Muscle of back (tissue), 11 donors: Measurements from ENCODE around the gene IL4R. TPM values are rescaled to one million over a fixed set of nuclear protein-coding genes. Genes with fewer than 3 reads are reported as not detected.

Experiments
- DNase-seq, 3 donors: peaks; one replicate each; pipeline versions ENCODE4 v3.0.0 to v3.0.0-alpha.2; 2013
- polyA plus RNA-seq, 10 donors: library from polyadenylated mRNA; unstranded; fragments of 120-200 nt; gene quantifications; one replicate each; pipeline ENCODE4 v1.2.1, GENCODE V29; 2013; ENCODE audit not compliant: insufficient read length in 10 of 10

The IL4R gene
- polyA plus RNA-seq, 10 donors, result 10.5 to 18.5 (median 13.2) TPM

- no peak for DNase-seq
Measured at GRCh38 chr16:27359051-27359450, 45.3 kb downstream of the IL4R start.

DNA sequence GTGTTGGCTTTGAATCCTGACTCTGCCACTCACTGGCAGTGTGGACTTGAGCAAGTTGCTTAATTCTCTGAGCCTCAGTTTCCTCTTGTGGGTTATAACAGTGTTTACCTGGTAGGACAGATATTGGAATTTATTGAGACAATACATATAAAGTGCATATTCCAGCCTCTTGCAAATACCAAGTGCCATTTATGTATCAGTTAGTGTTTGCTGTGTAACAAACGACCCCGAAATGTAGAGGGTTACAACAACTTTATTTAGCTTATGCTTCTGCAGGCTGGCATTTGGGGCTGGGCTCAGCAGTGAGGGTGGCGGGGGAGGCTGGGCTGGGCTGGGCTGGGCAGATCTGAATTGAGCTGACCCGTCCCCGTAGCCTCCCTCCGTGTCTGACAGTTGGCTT, 45.8 kb downstream of the IL4R start:
- no peak for DNase-seq

GRCh38 chr16:27361987-27362386, 48.2 kb downstream of the IL4R start:
- no peak for DNase-seq

- DNase-seq, result no peak
Measured at GRCh38 chr16:27362570-27363245, 48.9 kb downstream of the IL4R start.

DNA sequence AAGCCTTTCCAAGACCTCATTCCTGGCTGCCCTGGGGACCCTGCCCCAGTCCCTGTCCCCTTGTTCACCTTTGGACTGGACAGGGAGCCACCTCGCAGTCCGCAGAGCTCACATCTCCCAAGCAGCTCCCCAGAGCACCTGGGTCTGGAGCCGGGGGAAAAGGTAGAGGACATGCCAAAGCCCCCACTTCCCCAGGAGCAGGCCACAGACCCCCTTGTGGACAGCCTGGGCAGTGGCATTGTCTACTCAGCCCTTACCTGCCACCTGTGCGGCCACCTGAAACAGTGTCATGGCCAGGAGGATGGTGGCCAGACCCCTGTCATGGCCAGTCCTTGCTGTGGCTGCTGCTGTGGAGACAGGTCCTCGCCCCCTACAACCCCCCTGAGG, 49.5 kb downstream of the IL4R start:
- no peak for DNase-seq

GRCh38 chr16:27363797-27364196, 50.0 kb downstream of the IL4R start:
- DNase-seq, result no peak

- no peak for DNase-seq
Measured at GRCh38 chr16:27364493-27365141, 50.8 kb downstream of the IL4R start.

GRCh38 chr16:27365142-27366089, 51.6 kb downstream of the IL4R start:
- DNase-seq, result no peak

DNA sequence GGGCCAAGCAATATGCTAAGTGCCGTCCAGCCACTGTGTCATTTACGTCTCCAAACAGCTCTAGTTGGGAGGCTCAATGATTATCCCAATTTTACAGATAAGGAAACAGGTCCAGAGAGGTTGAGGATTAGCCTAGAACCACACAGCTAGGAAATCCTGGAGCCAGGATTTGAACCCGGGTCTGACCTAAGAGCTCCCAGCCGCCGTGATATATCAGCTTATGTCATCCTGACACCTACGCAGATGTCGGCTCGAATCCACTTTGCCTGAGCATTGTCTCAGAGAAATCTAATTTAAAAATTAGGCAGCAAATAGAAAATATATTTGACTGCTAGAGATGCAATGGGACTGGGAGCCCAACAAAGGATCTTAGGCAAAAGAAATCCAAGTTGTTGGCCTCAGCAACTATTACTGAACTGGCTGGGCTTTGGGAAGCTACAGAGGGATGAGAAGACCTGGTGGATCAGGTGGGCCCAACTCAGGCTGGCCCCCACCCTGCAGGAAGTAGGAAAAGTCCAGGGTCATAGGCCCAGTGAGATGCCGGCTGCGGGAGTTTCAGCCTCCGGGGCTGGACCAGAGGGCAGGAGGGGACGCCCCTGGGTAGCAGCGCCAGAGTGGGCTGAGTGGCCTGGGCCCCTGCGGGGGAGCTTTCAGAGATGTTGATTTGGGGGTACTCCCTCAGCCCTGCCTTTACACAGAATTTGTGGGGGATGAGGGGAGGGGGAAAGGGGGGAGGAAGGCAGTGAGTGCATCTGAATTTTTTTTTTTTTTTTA, 53.1 kb downstream of the IL4R start:
- DNase-seq, result peak in 1 of 3 donors; percentile 28

DNA sequence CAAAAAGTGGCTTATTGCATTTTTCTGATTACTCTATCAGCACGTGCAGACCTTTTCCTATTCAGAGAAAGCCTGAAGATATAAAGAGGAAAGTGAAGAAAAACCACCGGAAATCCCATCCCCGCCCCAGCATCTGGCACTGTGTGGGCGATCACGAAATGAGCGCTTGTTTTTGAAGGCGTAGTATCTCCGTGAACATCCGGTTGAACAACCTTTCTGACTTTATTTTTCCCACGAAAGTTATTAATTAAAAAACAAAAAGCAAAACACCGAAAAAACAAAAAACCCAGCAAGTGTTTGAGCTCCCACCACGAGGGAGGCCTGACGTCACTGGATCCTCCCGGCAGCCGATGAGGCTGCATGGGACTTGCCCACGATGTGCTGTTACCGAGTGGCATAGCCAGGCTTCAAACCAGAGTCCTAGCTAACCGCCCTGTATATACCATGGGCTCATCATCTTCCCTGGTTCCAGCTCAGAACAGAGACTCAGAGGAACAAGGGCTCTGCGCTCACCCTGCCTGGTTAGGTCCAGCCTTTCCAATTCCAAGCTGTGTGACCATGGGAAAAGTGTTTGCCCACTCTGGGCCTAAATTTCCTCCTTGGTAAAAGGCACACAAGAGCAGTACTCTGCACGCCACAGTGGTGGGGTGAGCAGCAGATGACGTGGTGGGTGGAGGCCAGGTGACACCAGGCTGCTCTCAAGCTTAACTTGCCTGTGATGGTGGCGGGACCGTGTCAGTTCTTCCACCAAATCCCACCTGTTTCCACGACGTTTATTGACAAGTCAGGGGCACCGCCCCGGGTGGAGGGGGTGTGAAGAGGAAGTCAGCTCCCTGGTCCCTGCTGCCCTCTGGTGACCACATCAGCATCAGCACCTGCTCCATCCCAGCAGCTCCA, 53.9 kb downstream of the IL4R start:
- peak; percentile 44 to 82 (median 73) for DNase-seq

GRCh38 chr16:27368358-27368722, 54.6 kb downstream of the IL4R start:
- no peak for DNase-seq

- DNase-seq, result no peak
Measured at GRCh38 chr16:27369806-27370205, 56.0 kb downstream of the IL4R start.

GRCh38 chr16:27370318-27370717, 56.5 kb downstream of the IL4R start:
- DNase-seq, result no peak

DNA sequence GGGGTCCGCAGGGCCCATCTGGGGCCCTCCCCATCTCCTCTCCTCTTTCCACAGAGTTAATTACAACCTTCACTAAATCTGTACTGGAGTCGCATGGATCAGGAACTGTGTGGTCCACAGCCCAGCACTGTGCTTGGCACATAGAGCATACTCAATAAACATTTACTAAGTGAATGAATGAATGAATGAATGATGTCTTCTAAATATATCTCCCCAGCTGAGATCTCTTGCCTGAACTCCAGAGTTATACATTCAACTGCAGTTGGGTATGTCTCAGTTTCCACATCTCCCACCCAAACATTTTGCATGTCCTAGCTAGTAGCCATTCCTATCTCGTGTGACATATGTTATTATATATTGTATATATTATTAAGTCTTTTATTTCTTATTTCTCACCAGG, 59.5 kb downstream of the IL4R start:
- no peak for DNase-seq

DNA sequence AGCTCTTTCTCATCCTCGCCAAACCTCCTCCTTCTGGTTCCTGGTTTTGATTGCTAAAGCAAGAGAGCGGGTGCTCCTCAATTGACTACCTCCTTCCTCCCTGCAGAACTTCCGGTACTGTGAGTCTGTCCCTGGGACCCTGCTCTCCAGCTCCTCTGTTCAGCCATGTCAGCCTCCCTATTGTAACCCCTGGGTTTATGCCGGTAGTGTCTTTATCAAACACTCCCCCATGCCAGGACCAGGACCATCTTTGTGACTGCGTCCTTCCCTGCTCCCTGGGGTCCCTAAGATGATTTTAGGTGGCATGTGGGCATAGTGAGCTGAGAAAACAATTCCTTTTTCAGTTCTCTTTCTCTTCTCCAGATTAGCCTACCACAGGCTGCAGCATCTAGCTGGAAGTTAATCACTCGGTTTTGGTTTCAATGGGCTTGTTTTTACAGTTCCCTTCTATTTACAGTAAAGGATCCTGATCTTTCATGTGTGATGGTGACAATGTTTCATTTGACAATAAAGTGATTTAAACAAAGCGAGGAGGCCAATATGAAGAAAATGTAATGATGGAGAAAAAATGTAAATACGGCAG, 60.5 kb downstream of the IL4R start:
- no peak for DNase-seq

DNA sequence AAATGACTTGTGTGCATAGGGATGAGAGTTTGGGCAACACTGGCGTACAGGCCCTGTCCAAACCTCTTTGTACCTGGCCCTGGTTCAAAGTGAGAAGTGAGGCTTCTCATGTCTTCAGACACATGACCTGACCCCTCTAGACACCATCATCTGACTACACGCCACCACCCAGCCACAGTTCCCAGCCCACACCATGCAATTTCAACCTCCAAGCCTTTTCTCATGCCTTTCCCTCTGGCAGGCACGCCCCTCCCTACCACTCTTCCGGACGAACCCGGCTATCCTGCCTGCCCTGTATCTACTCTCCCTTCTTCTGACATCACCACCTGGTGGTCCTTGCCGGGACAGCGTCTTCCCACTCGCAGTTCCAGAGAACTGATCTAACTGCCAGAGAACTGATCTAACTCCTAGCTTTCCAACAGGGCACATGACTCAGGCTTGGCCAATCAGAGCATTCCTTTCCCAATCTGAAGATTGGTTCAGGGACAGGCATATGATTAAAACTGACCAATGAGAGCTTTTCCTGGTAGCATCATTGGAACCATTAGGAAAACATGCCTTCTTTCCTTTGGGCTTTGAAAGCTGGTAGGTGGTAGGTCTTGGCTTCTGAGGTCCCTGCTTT, 61.1 kb downstream of the IL4R start:
- DNase-seq, result peak; percentile 48 to 73 (median 54)

DNA sequence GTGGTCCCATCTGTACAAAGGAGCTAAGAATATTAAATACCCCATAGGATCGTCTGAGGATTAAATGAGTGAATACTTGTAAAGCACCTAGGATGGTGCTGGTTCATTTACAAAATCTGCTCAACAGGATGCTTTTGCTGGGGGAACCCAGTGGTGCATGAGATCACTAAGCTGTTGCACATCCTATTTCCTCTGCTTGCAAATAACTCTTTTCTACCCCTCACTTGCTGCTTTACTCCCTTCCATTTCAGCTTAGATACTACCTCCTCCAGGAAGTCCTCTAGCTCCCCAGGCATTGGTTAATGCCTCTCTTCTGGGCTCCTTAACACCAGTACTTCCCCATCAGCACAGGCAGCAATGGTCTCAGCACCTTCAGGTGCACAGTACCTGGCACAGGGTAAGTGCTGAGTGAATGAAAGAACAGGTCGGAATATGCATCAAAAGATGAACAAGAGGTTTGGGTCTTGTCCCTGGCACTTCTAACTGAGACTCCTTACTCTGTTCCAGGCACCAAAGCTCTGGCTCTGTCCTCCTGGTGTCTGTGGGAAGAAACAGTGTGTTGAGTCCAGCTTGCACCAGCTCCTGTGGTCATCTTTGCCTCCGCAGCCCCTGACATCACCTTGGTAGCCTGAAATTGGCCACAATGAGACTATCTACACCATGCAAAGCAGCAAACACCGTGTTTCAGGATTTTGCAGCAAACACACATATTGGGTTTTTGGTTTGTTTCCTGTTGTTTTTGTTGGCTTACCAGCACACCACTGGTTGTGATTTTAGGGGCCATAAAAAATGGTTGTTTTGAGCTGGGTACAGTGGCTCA, 64.1 kb downstream of the IL4R start:
- DNase-seq, result no peak

DNA sequence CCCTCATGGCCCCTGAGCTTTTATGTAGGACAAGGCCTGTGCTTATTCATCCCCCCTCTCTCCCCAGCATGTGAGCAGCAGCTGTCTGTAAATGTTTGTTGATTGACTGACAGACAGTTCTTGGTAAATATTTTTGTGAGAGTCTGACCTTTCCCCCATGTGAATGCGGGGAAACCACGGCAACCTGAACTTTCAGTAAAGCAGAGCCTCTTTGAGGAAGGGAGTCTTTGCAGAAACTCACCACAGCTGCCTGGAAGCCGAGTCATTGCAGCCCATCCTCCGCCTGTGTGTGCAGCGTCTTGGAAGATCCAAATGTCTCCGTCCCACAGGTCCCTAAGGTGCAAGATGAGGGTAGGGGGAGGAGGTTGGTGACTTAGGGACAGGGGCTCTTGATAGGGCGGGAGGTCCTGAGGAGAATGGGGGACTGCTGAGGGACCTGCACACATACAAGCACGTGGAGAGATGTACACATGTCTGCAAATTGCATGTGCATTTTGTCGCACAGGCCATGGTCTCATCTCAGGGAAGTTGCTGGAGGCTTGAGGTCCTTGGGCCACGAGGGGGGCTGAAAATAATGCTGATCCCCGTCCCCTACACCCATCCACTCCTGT, 65.2 kb downstream of the IL4R start:
- DNase-seq, result no peak

- DNase-seq, result no peak
Measured at GRCh38 chr16:27379919-27380318, 66.1 kb downstream of the IL4R start.
